ENCODE measurements around the gene TLL1. TPM values are rescaled to one million over a fixed set of nuclear protein-coding genes. Genes with fewer than 3 reads are reported as not detected.

The TLL1 gene
- total and polyA plus RNA-seq, 2 experiments from 2014 or later, result 0.18 to 2.4 TPM

GRCh38 chr4:165915215-165915614 is 42.2 kb downstream of the TLL1 start:
- Histone ChIP-seq H4K20me1 (replicated peaks; ENCODE audit: insufficient read depth) (no peaks in the 10 kb centered on the region), H3K9me2 (ENCODE audit: insufficient read depth) (no peaks in the 10 kb centered on the region), H3K4me3 (no peak overlapping the region), H3K4me1 (ENCODE audit: insufficient read depth) (no peaks in the 10 kb centered on the region), H3K27me3 (ENCODE audit: insufficient read depth) (no peaks in the 10 kb centered on the region), H3K27ac (ENCODE audit: low read depth) (no peak overlapping the region), H3F3A (replicated peaks; ENCODE audit: low read depth) (no peaks in the 10 kb centered on the region), H2AFZ (no peak overlapping the region), H3K79me2 (replicated peaks; ENCODE audit: insufficient read depth) (no peaks in the 10 kb centered on the region), H3K4me2 (no peak overlapping the region), H3K36me3 (ENCODE audit: insufficient read depth) (no peaks in the 10 kb centered on the region)
- Mint-ChIP-seq H3K27ac (no peak overlapping the region), H3K9me3 (no peaks in the 10 kb centered on the region), H3K36me3 (ENCODE audit: low read depth) (no peaks in the 10 kb centered on the region), H3K4me1 (no peaks in the 10 kb centered on the region), H3K27me3 (ENCODE audit: insufficient read depth, low read depth, poor library complexity) (no peaks in the 10 kb centered on the region), H3K4me3 (no peak overlapping the region)
- no peak for ATAC-seq
- no peak for DNase-seq (ENCODE audit: low spot score)
- TF ChIP-seq REST (IDR thresholded peaks at IDR 0.05; ENCODE audit: unreplicated experiment), result no peak
- no peak for TF ChIP-seq ZNF462 (CRISPR knock-in tag; IDR thresholded peaks at IDR 0.05)
- no peak for TF ChIP-seq EZH2 (IDR thresholded peaks at IDR 0.05; ENCODE audit: low read depth, unreplicated experiment)
- no peak for TF ChIP-seq NANOG (IDR thresholded peaks at IDR 0.05; ENCODE audit: borderline replicate concordance)
- TF ChIP-seq JUNB (IDR thresholded peaks at IDR 0.05; ENCODE audit: unreplicated experiment), result no peak
- no peak for TF ChIP-seq CTCF (conservative IDR thresholded peaks at IDR 0.05; ENCODE audit: low read depth in 2 of 2)
- TF ChIP-seq CREB1 (CRISPR knock-in tag; IDR thresholded peaks at IDR 0.05; ENCODE audit: low read depth), result no peak
- no peak for TF ChIP-seq STAT1 (IDR thresholded peaks at IDR 0.05; ENCODE audit: unreplicated experiment)
- no peak for TF ChIP-seq ZNF331 (CRISPR knock-in tag; IDR thresholded peaks at IDR 0.05; ENCODE audit: low read depth)
- no peak for TF ChIP-seq ETS1 (IDR thresholded peaks at IDR 0.05)
- no peak for TF ChIP-seq ZNF114 (CRISPR knock-in tag; IDR thresholded peaks at IDR 0.05)
- no peak for TF ChIP-seq POLR2AphosphoS5 (IDR thresholded peaks at IDR 0.05; ENCODE audit: low read depth)
- no peak for TF ChIP-seq EZH2phosphoT487 (IDR thresholded peaks at IDR 0.05; ENCODE audit: unreplicated experiment)

Data from GM23338 (cell line).